Measurements from ENCODE around the gene PIGH.

DNA sequence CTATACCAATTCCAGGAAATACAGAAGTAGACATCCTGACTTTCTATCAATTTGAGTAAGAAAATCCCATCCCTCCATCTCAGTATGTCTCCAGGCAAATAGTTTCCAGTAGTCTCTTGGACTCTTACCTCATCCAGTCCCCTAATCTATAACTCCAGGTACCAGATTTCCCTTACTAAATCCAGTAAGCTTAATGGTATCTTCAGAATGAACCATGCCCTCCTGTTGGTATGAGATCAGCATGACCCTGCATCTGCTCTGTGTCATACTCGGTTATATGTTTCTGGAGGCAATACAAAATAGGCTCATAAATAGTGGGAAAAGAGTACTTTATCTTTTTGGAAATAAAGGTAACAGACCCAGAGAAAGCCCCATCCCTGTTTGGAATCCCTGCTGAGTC is 18.4 kb downstream of the PIGH start:
- TF ChIP-seq, protein P1, sequence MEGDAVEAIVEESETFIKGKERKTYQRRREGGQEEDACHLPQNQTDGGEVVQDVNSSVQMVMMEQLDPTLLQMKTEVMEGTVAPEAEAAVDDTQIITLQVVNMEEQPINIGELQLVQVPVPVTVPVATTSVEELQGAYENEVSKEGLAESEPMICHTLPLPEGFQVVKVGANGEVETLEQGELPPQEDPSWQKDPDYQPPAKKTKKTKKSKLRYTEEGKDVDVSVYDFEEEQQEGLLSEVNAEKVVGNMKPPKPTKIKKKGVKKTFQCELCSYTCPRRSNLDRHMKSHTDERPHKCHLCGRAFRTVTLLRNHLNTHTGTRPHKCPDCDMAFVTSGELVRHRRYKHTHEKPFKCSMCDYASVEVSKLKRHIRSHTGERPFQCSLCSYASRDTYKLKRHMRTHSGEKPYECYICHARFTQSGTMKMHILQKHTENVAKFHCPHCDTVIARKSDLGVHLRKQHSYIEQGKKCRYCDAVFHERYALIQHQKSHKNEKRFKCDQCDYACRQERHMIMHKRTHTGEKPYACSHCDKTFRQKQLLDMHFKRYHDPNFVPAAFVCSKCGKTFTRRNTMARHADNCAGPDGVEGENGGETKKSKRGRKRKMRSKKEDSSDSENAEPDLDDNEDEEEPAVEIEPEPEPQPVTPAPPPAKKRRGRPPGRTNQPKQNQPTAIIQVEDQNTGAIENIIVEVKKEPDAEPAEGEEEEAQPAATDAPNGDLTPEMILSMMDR (IDR thresholded peaks at IDR 0.05; ENCODE audit: insufficient read depth, low read depth, low read length), result no peak
- TF ChIP-seq EZH2 (IDR thresholded peaks at IDR 0.05; ENCODE audit: insufficient read depth, low read length), result no peak
